ENCODE measurements around the gene XYLB.
"Not testable (repeated sequence)": the region's sequence is repeated elsewhere in the genome, so short reads cannot be mapped to it uniquely, and the experiment has no call there.

XYLB gene

GRCh38 chr3:38397320-38397719 lies 50.7 kb downstream of the XYLB start:
- no peak for DNase-seq

DNA sequence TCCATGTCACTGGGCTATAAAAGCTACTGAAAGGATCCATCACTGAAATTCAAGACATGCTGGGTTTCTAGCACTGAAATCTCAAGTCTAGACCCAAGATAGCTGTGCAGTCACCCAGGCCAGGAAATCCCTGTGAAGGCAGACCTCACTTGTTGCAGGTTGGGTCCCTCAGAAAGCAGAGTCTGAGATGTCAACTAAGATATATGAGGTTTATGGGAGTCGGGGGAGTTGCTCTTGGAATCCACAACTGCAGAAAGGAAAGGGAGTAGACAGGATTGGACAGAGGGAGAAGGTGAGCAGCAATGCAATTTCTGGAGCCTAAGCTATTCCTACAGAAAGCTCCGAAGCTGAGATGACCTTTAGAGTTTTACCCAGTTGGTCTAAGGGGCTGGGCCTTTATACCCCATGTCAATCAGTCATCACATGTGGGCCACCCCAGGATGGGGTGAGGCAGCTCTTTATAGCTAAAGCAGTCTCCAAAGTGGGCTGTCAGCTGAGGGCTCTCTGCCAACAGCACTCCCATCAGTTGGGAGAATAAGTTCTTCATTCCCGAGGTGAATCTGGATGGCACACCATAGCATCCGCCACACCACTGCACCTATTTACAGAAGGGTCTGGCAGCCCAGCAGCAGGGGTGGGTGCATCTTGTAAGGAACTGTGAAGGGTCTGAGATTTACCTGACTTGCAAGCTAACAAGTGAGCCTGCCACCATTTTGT lies 54.8 kb downstream of the XYLB start:
- DNase-seq: no peak

- DNase-seq: no peak
Observed at GRCh38 chr3:38404286-38404685, 57.7 kb downstream of the XYLB start.

GRCh38 chr3:38411591-38411990 lies 65.0 kb downstream of the XYLB start:
- DNase-seq: no peak

GRCh38 chr3:38420758-38421157 lies 74.2 kb downstream of the XYLB start:
- not testable (repeated sequence) for DNase-seq

- DNase-seq: no peak
Observed at GRCh38 chr3:38421679-38422336, 75.2 kb downstream of the XYLB start.

GRCh38 chr3:38426798-38427426 lies 80.3 kb downstream of the XYLB start:
- DNase-seq: not testable (repeated sequence)

- DNase-seq: not testable (repeated sequence)
Observed at GRCh38 chr3:38432871-38433658, 86.5 kb downstream of the XYLB start.

GRCh38 chr3:38433661-38434060 lies 87.1 kb downstream of the XYLB start:
- DNase-seq: not testable (repeated sequence)

GRCh38 chr3:38438436-38439069 lies 92.0 kb downstream of the XYLB start:
- DNase-seq: not testable (repeated sequence)

GRCh38 chr3:38443205-38443604 lies 96.6 kb downstream of the XYLB start:
- DNase-seq: not testable (repeated sequence)

- DNase-seq: no peak
Observed at GRCh38 chr3:38446085-38446686, 99.6 kb downstream of the XYLB start.

GRCh38 chr3:38446812-38447211 lies 100.2 kb downstream of the XYLB start:
- DNase-seq: no peak

GRCh38 chr3:38450853-38451252 lies 104.3 kb downstream of the XYLB start:
- DNase-seq: no peak

GRCh38 chr3:38453075-38453912 lies 106.7 kb downstream of the XYLB start, which contains the start of gene ACVR2B:
Gene ACVR2B (plus strand): TSS chr3:38453890. CDS start chr3:38454323, 433 bp downstream.
- peak; percentile 27 to 28 for DNase-seq

DNA sequence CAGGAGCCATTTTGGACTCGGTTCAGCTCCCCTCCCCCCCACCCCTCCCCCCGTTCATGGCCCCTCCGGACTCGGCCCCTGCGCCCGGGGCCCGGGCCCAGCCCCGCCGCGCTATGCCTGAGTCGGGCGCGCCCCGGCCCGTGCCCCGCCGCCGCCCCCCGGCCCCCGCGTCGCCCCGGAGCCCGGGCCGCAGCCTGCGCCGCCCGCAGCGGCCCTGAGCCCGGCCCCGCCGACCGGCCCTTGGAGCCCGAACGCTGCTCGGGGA lies 107.3 kb downstream of the XYLB start:
- DNase-seq: no peak

DNA sequence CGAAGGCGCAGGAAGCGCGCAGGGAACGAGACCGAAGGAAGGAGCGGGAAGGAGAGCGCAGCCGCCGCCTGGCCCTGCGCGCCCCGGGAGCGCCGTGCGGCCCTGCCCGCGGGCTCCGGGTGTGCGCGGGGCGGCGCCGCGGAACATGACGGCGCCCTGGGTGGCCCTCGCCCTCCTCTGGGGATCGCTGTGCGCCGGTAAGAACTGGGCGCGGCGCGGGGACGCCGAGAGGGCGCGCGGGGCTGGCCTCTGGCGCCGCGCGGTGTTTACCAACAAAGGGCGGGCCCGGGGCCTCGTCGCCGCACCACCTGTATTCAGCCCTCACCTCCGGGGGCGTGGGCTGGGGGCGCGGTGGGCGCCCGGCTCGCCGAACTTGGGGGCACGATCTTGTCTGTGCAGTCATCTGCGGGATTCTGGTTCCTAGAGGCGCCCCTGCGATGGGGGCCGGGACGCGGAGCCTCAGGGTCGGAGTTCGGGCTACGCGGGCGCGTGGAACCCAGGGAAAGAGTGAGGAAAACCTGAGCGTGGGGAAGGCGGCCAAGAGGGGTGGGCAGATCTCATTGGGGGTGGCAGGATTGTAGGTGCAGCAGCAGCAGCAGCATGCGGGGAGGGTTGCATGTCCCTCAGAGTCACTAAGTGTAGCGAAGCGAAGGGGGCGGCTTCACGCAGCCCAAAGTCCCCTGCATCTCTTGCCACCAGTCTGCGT lies 107.7 kb downstream of the XYLB start:
- DNase-seq: no peak

DNA sequence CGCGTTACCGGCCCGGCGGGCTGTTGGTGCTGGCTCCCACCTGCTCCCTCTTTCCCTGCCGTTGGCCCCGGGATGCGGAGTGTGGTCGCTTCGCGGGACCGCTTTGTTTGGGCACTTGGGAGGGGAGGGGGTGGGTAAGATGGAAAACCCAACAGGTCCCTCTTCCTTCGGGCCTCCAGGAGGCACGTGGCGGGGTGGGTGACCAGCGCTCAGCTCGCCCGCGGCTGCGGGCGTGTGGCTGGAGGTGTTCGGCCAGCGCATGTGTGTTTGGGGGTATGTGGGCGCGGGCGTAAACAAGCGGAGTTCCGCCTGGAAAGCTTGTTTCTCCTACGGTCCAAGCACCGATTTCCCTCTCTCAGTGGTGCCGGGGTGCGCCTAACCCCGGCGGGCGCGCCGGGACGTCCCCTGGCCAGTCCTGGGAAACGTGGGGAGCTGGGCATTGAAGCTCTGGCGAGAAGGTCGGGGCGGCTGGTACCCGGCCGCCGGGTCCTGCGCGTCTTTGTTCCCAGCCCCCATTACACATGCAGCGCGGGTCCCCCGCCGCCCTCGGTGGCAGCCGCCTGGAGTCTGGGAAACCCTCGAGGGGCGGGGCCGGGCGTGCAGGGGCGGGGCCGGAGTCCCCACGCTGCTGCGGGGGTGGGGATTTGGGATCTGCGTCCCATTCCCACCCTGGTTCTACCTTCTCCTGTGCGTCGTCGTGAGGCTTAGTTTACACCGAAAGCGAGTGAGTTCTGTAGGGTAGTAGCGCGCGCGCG lies 108.5 kb downstream of the XYLB start:
- DNase-seq: peak; percentile 39 to 45

GRCh38 chr3:38455639-38456430 lies 109.2 kb downstream of the XYLB start:
- DNase-seq: no peak

All from cerebellar nuclear complex (tissue), 1 donor.